Measurements from ENCODE around the gene SYNPO2.
"Not testable (repeated sequence)": the region's sequence is repeated elsewhere in the genome, so short reads cannot be mapped to it uniquely, and the experiment has no call there.

SYNPO2 gene

DNA sequence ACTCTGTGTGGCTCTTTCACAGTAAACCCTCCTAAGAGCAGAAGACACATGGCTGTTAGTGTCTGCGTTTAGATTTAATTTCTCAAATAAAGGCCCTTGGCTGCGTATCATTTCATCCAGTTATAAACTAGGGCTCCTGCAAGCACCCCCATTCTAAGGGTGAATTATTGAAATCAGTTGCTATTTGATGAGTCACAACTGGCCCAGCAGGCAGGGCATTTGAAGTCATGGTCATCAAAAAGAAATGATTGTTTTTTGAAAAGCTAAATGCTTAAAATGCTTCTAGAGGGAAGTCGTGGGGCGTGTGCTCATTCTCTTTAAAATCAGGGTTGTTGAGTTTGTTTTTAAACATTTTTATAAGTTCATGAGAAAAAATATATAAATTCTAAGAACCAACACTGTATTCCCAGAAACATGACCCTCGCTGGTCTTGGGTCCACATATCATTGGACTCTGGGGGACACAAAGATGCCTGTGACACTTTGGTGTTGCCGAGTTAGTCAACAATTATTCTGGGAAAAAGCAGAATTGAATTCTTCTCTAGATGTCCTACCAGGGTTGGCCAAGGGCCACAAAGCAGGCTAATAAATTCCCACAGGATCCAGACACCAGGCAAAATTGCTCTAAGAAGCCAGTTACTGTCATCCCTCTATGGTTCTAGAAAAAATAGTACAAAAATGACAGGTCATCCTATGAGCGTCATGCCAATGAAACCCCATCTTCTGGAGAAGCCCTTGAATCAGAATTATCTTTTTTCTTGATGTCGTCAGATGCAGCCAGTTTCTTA is 147.5 kb downstream of the SYNPO2 start:
- DNase-seq (ENCODE audit: low read depth): no peak

DNA sequence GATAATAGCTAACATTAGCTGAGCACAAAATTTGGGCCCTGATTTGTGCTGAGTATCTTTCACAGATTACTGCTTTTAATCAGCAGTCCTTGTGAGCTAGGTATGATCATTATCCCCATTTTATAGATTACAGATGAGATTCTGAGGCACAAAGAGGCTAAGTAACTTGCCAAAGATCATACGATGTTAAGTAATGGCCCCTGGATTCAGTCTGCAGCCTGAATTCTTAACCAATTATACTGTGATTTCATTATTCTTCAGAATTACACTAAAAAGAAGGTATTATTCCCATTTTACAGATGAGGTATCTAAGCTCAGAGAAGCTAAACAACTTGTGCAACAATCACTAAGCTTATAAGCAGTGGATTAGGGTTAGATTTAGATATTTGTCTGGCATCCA is 149.1 kb downstream of the SYNPO2 start:
- DNase-seq (ENCODE audit: low read depth): no peak

DNA sequence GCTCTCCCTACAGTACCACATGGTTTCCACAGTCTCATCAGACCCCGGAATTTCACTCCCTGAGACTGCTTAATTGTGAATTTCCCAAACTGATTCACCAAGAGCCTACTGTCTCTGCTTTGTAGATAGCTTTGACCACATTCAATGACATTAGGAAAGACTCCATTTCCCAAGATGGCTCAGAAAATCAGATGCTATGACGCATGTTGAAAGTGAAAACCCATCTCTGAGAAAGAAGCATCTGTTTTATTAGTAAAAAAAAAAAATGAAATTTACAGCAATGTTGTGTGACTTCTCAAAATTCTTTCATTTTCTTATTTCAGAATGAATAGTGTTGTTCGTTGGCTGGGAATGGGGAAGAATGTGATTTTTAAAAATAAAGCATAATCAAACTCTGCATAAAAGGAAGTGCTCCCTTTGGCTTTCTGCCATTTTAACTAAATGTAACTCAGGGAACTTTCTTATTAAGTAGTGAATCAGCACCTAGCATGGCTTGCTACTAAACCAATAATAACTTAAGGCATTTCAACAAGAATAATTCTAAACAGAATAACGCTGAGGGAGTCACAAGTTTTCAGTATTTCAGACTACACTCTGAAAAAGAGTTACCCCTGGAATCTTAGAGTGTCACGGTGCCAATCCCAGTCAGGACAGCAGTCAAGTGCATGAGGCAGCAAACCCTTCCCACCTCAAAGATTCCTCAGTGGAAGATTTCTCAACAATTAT is 149.6 kb downstream of the SYNPO2 start:
- DNase-seq (ENCODE audit: low read depth): no peak

DNA sequence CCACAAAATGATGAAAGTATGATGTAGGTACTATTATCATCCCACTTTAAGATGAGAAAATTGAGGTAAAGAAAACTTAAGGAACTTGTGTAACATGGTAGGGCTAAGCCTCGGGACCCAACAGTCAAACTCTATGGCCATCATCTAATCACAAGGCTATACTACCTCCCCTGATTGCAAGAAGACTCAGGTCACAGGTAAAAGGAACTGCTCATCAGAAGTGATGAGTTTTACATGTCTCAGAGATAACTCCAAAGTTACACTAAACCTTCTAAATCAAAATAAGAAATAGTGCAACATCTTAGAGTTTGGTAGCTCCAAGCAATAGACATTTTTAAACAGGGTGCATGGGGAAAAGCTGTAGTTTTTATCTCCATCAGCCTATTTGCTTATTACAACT is 150.5 kb downstream of the SYNPO2 start:
- DNase-seq (ENCODE audit: low read depth): no peak

DNA sequence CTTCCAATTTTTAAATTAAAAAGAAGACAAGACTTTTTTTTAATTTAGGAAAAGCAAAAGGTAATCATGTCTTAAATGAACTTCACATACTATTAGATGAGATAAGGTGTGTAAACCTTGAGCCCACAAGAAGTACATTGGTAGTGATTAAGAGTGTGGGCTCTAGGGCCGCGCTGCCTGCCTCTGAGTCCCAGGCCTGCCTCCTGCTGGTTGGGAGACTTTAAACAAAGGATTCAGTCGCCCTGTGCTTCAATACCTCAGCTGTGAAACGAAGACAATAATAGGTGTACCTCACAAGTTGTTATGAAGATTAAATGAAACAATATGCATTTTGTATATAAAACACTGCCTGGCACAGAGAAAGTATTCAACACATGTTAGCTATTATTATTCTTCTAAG is 151.1 kb downstream of the SYNPO2 start:
- no peak for DNase-seq (ENCODE audit: low read depth)

DNA sequence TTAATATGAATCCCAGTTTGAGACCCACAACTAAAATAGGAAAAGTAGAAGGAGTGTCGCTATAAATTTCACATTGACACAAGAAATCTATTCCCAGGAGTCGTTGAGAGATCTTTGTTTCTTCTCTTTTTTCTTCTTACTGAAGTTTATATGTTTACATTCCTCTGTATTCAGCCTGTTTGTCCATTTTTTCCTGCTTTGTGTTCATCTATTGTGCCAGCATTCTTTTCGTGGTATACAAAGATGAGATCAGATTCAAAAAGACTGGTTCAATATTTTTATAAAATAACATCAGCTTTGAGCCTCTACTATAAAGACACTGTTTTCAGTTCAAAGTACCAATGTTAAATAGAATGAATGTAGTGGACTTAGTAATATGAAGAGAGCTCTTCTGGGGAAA is 151.6 kb downstream of the SYNPO2 start:
- DNase-seq (ENCODE audit: low read depth): no peak

DNA sequence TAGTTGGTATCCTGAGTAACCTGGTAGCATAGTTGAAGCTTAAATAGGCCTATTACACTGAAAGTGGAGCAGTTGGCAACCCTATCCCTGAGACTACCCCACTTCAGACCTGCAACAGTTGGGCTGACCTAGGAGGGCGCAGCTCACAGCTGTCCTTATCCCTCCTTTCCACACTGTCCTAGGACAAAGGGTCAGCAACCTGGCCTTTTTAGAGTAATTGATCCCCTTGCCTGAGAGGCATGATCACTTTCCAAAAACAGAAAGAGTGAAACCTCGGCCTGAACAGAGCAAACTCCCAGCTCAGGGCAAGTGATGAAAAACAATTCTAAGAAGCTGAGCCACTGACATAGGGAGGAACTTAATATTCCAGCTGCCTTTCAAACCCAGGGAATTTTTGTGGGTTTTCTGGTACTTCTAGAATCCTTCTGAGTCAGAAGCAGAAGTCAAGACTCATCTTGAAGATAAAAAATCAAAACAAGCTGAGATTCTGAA is 152.1 kb downstream of the SYNPO2 start:
- no peak for DNase-seq (ENCODE audit: low read depth)

DNA sequence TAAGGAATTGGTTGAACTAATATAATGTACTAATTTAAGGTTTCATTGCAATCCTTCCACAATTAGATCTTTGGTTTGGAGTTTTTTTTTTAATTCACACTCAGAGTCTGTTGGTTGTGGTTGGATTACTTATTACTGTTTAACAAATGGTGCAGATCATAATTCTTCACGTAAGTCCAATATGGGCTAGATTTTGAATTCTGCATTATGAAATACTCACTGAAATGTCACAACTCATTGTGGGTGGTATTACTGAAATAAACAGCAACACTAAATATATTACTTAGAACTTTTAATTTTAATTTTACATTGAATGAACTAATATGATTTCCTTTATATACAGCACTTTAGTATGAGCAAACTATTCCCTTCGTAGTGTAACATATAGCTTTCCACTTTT is 152.7 kb downstream of the SYNPO2 start:
- DNase-seq (ENCODE audit: low read depth): no peak

DNA sequence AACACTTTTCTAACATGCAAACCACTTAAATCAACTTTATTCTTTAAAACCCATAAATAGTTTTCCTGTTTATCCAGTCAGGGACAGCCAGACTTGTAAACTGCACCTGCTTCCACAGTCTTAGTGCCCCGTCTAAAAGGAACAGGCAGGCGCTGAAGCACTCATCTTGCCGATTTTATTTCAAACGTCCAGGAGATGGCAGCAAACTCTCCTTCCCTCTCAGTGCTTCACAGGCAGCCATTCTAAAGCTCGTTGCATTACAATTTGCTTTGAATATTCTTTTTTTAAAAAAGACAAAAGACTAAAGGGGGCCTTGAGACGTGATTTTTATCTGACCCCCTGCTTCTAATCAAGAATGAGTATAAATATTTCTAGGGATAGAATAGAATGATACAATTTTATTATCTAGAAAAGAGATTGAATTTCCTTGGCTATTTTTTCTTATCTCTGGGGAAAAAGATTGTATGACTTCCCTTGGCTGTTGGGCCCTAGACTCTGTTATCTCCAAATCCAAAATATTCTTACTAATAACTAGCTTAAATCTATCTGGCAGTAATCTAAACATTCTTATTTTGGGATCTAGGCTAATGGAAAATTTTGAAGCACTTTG is 153.4 kb downstream of the SYNPO2 start:
- DNase-seq (ENCODE audit: low read depth): no peak

DNA sequence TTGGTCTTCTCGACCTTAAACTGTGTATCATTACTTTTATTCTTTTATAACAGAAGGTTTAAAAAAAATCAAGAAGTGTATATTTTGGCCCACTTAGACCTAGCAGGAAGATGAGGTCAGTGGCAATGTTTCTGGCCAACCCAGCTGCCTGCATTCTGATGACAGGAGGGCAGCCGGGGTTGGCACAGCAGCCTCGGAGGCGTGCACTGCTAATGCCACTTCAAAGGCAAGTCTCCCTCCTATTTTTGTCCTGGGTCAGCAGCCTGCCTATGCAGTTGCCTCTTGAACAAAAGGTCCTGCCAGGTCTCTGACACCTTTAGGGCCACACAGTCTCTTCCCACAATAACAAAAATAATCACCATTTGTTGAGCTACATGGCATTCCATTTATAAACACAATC is 157.6 kb downstream of the SYNPO2 start:
- DNase-seq (ENCODE audit: low read depth): no peak

DNA sequence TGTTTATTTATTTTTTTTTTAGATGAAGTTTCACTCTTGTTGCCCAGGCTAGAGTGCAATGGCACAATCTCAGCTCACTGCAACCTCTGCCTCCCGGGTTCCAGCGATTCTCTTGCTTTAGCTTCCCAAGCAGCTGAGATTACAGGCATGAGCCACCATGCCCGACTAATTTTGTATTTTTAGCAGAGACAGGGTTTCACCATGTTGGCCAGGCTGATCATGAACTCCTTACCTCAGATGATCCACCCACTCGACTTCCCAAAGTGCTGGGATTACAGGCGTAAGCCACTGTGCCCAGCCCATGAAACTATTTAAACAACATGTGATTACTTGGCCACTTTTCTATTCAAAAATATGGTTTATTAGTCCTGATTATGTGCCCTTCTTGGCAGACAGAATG is 158.4 kb downstream of the SYNPO2 start:
- not testable (repeated sequence) for DNase-seq (ENCODE audit: low read depth)

DNA sequence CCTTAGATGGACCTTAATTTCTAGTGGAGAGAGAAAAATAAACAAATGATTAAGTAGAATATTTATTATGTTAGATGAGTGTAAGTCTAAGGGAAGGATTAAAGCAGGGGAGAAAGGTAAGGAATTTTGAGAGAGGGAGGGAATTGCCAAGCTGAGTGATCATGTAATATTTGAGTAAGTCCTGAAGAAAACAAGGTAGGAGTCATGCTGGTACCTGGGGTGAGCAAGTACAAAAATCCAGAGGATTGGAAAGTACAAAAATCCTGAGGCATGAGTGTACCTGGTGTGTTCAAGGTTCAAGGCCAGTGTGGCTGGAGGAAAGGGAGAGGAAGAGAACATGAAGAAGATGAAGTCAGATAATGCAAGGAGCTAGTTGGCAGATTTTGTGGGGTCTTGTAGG is 159.8 kb downstream of the SYNPO2 start:
- no peak for DNase-seq (ENCODE audit: low read depth)

DNA sequence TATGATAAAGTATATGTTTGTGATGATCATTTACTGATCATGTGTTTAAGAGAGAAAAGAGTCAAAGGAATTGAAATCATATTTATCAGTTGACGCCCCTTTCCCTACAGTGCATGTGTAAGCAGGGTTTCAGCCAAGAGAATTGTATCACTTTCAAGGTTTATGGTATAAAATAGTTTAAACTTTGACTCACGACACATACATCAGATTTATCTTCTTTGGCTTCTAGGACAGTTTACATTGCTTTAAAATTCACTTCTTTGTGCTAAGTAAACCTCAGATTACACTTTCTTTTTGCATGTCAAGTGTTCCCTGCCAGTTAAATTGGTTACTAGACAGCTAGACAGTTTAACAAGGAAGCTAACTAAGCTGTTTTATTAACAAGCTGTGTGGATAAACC is 160.7 kb downstream of the SYNPO2 start:
- DNase-seq (ENCODE audit: low read depth): no peak

DNA sequence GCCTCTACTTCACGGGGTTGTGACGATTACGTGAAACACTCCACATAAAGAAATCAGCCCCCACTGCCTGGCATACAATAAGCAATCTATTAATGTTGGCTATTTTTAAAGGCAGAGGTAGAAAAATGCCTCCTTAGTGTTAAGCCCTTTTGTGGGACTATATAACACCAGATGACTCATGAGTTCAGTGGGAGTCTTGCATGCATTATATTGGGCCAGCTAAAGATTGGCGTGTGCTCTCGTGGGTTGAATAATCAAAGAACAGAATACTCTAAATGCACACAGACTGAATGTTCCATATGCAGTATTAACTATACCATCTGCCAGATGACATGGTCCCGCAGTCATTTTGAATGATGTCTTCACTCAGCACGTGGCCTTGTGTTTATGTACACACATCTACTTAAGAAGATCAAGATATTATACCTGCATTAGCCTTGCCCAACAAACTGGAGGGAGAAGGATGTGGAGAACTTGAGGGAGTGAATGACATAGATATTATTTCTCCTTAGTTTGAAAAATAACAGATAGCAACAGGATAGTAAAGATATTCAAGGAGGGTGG is 162.0 kb downstream of the SYNPO2 start:
- DNase-seq (ENCODE audit: low read depth): no peak

DNA sequence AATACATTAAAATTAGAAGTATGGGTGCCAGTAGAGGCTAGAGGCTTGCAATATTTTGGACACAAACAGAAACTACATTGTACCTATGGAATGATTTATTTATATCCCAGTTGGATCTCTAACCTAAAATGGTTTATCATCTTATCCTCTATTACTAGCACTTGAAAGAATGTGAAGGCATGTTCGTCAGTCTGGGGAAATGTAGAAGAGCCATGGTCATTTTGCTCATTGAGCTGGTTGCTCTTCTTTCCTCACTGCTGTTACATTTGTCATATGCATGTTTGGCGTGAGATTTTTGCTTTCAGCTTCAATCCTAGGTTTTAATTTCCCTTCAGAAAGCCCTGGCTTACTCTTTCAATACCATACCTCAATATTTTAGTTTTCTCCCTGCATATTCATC is 164.6 kb downstream of the SYNPO2 start:
- DNase-seq (ENCODE audit: low read depth): no peak

DNA sequence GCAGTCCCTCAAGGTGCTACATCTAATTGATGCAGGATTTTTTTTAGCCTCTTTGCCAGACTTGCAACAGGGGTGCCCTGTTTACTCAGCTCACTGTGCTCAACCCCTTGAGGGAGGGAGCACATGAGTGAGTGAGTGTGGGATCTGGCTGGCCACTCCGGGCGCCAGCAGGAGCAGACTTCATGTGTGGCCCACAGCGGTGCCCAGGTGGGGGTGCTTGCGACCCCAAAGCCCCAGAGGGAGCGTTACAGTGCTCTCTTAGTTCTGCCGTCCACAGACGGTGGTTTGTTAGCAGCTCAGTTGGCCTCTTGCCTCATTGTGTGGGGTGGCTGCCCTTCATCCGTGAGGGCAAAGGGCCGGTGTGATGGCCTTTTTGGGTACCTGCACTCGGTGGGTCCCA is 165.3 kb downstream of the SYNPO2 start:
- no peak for DNase-seq (ENCODE audit: low read depth)

DNA sequence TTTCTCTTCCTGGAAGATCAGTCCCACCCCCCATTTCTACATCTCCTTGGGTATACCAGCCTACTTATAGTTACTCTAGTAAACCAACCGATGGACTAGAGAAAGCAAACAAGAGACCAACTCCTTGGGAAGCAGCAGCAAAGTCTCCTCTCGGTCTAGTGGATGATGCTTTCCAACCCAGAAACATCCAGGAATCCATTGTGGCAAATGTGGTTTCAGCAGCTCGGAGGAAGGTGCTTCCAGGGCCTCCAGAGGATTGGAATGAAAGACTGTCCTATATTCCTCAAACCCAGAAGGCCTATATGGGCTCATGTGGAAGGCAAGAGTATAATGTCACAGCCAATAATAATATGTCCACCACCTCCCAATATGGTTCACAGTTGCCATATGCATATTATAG is 168.8 kb downstream of the SYNPO2 start:
- no peak for DNase-seq (ENCODE audit: low read depth)

DNA sequence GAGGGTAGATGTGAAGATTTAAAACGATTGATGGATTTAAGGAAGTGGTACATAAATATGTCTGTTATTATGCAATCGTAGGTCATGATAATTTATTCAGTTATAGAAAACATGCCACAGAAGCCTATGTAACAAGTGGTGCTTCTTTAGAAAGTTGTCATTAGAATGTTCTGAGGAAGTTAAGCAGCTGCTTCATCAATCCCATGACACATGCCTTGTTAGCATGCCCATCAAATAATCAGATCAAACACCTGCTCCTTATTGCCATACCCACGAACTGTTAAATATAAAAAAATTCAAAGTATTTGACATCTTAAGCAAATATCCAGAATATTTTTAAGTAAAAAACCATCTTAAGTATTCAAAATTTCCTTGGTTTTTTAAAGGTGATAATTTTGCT is 170.6 kb downstream of the SYNPO2 start:
- DNase-seq (ENCODE audit: low read depth): no peak

DNA sequence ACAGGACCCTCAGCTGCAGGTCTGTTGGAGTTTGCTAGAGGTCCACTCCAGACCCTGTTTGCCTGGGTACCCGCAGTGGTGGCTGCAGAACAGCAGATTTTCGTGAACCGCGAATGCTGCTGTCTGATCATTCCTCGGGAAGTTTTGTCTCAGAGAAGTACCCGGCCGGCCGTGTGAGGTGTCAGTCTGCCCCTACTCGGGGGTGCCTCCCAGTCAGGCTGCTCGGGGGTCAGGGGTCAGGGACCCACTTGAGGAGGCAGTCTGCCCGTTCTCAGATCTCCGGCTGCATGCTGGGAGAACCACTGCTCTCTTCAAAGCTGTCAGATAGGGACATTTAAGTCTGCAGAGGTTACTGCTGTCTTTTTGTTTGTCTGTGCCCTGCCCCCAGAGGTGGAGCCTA is 178.5 kb downstream of the SYNPO2 start:
- DNase-seq (ENCODE audit: low read depth): not testable (repeated sequence)

DNA sequence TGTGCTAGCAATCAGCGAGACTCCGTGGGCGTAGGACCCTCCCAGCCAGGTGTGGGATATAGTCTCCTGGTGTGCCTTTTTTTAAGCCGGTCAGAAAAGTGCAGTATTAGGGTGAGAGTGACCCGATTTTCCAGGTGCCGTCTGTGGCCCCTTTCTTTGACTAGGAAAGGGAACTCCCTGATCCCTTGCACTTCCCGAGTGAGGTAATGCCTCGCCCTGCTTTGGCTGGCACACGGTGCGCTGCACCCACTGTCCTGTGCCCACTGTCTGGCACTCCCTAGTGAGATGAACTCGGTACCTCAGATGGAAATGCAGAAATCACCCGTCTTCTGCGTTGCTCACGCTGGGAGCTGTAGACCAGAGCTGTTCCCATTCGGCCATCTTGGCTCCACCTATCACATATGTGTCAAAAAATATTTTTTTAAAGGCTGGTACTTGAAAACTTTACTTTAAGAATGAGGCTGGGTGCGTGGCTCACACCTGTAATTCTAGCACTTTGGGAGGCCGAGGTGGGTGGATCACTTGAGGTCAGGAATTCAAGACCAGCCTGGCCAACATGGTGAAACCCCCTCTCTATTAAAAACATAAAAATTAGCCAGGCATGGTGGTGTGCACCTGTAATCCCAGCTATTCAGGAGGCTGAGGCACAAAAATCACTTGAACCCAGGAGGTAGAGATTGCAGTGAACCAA is 179.2 kb downstream of the SYNPO2 start:
- DNase-seq (ENCODE audit: low read depth): not testable (repeated sequence)

DNA sequence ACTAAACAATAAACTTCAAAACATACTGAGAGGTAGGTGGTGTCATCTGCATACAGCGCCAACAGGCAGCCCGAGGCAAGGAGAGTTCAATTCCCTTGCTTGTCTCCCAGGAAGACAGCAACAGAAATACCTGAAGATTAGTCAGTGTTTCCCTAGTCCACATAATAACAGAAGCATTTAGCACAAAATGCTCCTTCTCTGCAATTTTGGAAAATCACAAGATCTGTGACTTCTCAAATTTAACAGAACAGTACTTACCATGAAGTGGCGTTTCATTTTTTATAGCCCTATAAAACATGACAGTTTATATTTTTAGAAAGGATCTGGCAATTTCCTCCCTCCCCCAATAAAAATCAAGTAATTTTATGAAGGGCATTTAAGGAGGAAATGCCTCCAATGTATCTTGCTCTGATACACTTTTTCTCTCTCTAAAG is 179.9 kb downstream of the SYNPO2 start:
- no peak for DNase-seq (ENCODE audit: low read depth)

DNA sequence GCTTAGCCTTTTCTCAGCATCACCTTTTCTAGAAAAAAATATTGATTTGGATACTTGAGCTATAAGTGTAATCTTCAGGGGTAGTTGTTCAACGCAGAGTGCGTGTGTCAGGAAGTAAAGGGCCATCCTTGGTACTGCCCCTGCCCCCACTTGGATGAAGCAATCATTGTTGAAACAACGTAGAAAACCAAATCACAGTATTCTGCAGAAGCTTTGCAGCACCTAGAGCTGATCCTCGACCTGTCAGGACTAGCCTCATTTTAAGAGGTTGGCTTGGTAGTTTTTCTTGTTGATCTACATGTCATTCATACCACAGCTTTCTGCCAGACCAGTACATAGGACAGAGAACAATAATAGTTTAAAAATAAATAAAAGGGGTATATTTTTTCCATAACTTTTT is 181.6 kb downstream of the SYNPO2 start:
- no peak for DNase-seq (ENCODE audit: low read depth)
